Testis (tissue), 3 donors: Measurements from ENCODE around the gene TAAR8. TPM values are rescaled to one million over a fixed set of nuclear protein-coding genes. Genes with fewer than 3 reads are reported as not detected.

ENCODE experiments used
- DNase-seq: peaks from one replicate; pipeline ENCODE4 v3.0.0-alpha.2; 2019
- H3K27ac ChIP-seq, 2 donors: fragments of 200-600 bp; sonication (generic); one replicate each; pipeline ENCODE4 v1.5.1; 2019
- H3K27me3 ChIP-seq: fragments of 200-600 bp; sonication (generic); one replicate; pipeline ENCODE4 v1.5.1; 2019
- H3K36me3 ChIP-seq: fragments of 200-600 bp; sonication (generic); one replicate; pipeline ENCODE4 v1.5.1; 2017; ENCODE audit warnings: low read depth; ENCODE audit errors: missing control alignments
- H3K4me1 ChIP-seq: fragments of 200-600 bp; sonication (generic); one replicate; pipeline ENCODE4 v1.5.1; 2019
- H3K4me3 ChIP-seq, 2 donors: fragments of 200-600 bp; sonication (generic); one replicate each; pipeline ENCODE4 v1.5.1; 2017 to 2019
- H3K9me3 ChIP-seq: fragments of 200-600 bp; sonication (generic); one replicate; pipeline ENCODE4 v1.5.1; 2017
- CTCF ChIP-seq, 3 experiments: fragments of 450-650 bp in 2 of 3; fragments of 200-600 bp in 1 of 3; sonication (generic) in 1 of 3; IDR thresholded peaks; one replicate each; pipeline ENCODE4 v1.5.1; 2016 to 2019; ENCODE audit warnings: antibody characterized with exemption in 3 of 3, mild to moderate bottlenecking in 2 of 3, moderate library complexity in 1 of 3
- POLR2A ChIP-seq: fragments of 450-650 bp; IDR thresholded peaks from one replicate; pipeline ENCODE4 v1.6.1; 2017; ENCODE audit warnings: antibody characterized with exemption, mild to moderate bottlenecking, moderate library complexity
- WGBS, 2 donors: methylation state at CpG; one replicate each; pipeline ENCODE4 v1.1.5; 2018; 5-methylcytosine and 5-hydroxymethylcytosine counted together
- intact Hi-C: fragments of 100-400 bp; cut with DNase I; formaldehyde crosslinking; loops from one replicate; pipeline ENCODE4 v1.15.1; 2023; ENCODE audit warnings: low total_unique reads
- polyA plus RNA-seq: library from polyadenylated mRNA; stranded (reverse); fragments of 350-450 nt; fragmentation: Illumina TruSeq; extraction: RNeasy Lipid Tissue Mini Kit (QIAGEN cat#74804); gene quantifications from one replicate; pipeline ENCODE4 v1.2.3, GENCODE V29; 2014; ENCODE audit warnings: low read depth, low replicate concordance; ENCODE audit not compliant: insufficient read depth
- total RNA-seq, 2 donors: library from RNA; depleted of rRNA; stranded (reverse); fragments of >200 nt; gene quantifications; one replicate each; pipeline ENCODE4 v1.2.3, GENCODE V29; 2016

The TAAR8 gene
- total and polyA plus RNA-seq, 3 donors from 2014 or later = not detected

- no peaks in the 10 kb centered on the region for H3K9me3 ChIP-seq
- H3K4me3 ChIP-seq = no peak overlapping the region
- no peaks in the 10 kb centered on the region for H3K4me1 ChIP-seq
- no peaks in the 10 kb centered on the region for H3K27me3 ChIP-seq
- no peak for DNase-seq
- intact Hi-C loops = no loop called here
- H3K27ac ChIP-seq = no peak overlapping the region
- no peaks in the 10 kb centered on the region for H3K36me3 ChIP-seq
- TF ChIP-seq POLR2A (no peak), CTCF (IDR thresholded peaks at IDR 0.05) (no peak)
- WGBS, 2 donors = 80 to 81% methylated on average over 6 of the region's 6 CpGs
Measured at GRCh38 chr6:132566404-132566803, 13.9 kb downstream of the TAAR8 start.

GRCh38 chr6:132567566-132567965 lies 15.1 kb downstream of the TAAR8 start:
- no peaks in the 10 kb centered on the region for H3K36me3 ChIP-seq
- no peak overlapping the region for H3K4me3 ChIP-seq
- intact Hi-C loops = no loop called here
- no peaks in the 10 kb centered on the region for H3K27me3 ChIP-seq
- WGBS, 2 donors = 81 to 91% methylated on average over 1 of the region's 1 CpG
- H3K9me3 ChIP-seq = no peaks in the 10 kb centered on the region
- DNase-seq = no peak
- no peak overlapping the region for H3K27ac ChIP-seq
- no peaks in the 10 kb centered on the region for H3K4me1 ChIP-seq
- TF ChIP-seq POLR2A = no peak
- no peak for TF ChIP-seq CTCF (IDR thresholded peaks at IDR 0.05)

GRCh38 chr6:132568611-132569010 lies 16.1 kb downstream of the TAAR8 start:
- TF ChIP-seq POLR2A (no peak), CTCF (IDR thresholded peaks at IDR 0.05) (no peak)
- no peak overlapping the region for H3K27ac ChIP-seq
- WGBS, 2 donors = 54 to 63% methylated on average over 6 of the region's 6 CpGs
- H3K36me3 ChIP-seq = no peaks in the 10 kb centered on the region
- no peaks in the 10 kb centered on the region for H3K9me3 ChIP-seq
- no peaks in the 10 kb centered on the region for H3K27me3 ChIP-seq
- H3K4me3 ChIP-seq = no peak overlapping the region
- intact Hi-C loops = no loop called here
- H3K4me1 ChIP-seq = no peaks in the 10 kb centered on the region
- no peak for DNase-seq

GRCh38 chr6:132569170-132569569 lies 16.7 kb downstream of the TAAR8 start:
- no peak for TF ChIP-seq POLR2A
- TF ChIP-seq CTCF (IDR thresholded peaks at IDR 0.05) = no peak
- no peaks in the 10 kb centered on the region for H3K36me3 ChIP-seq
- no peak overlapping the region for H3K27ac ChIP-seq
- DNase-seq = no peak
- H3K4me1 ChIP-seq = no peaks in the 10 kb centered on the region
- H3K9me3 ChIP-seq = no peaks in the 10 kb centered on the region
- H3K4me3 ChIP-seq = no peak overlapping the region
- WGBS, 2 donors = 40 to 44% methylated on average over 4 of the region's 4 CpGs
- H3K27me3 ChIP-seq = no peaks in the 10 kb centered on the region
- intact Hi-C loops = no loop called here

GRCh38 chr6:132570221-132570777 lies 17.8 kb downstream of the TAAR8 start, which contains the start of gene TAAR6:
TSS of gene TAAR6 (plus strand) at chr6:132570322. CDS start at chr6:132570322, 0 bp downstream.
- H3K4me3 ChIP-seq = no peak within 1 kb of the TSS
- H3K36me3 ChIP-seq = no peaks in the 10 kb centered on the region
- no peaks in the 10 kb centered on the region for H3K4me1 ChIP-seq
- WGBS, 2 donors = 63 to 67% methylated on average over 15 of the region's 15 CpGs
- no peak for DNase-seq
- no peak within 1 kb of the TSS for H3K27ac ChIP-seq
- H3K27me3 ChIP-seq = no peaks in the 10 kb centered on the region
- H3K9me3 ChIP-seq = no peaks in the 10 kb centered on the region
- intact Hi-C loops = no loop called here
- TF ChIP-seq POLR2A (no peak), CTCF (IDR thresholded peaks at IDR 0.05) (no peak)
